Measurements from ENCODE around the gene GIMAP1. TPM values are rescaled to one million over a fixed set of nuclear protein-coding genes. Genes with fewer than 3 reads are reported as not detected.

GIMAP1 gene
- total RNA-seq, 4 donors from 2014 or later: 1.8 to 7.4 (median 3.6) TPM

DNA sequence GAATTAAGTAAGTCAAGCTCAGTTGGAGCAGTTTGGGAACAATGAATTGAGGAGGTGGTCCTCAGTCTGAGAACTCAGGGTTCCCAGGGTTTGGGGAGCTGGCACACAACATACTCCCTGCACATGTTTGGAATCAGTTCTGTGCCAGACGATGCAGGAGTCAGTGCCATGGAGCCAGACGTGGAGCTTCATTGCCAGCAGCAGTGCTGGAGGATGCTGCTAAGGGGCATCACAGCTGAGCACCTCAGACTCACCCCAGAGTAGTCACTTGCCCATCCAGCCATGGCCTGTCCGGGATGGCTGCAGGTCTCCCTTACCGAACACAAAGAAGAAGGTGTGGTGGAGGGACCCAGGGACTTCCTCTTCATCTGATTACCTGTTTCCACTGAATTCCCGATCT lies 28.7 kb downstream of the GIMAP1 start:
- peaks cover 0 to 19% (median 0%) of the 10 kb centered on the region in 3 donors for H3K36me3 ChIP-seq
- no peak for DNase-seq
- H3K4me3 ChIP-seq: peak overlapping the region in 1 of 4 donors; percentile 2
- H3K27me3 ChIP-seq: no peaks in the 10 kb centered on the region
- TF ChIP-seq POLR2A (IDR thresholded peaks at IDR 0.05): no peak
- TF ChIP-seq, protein P1, sequence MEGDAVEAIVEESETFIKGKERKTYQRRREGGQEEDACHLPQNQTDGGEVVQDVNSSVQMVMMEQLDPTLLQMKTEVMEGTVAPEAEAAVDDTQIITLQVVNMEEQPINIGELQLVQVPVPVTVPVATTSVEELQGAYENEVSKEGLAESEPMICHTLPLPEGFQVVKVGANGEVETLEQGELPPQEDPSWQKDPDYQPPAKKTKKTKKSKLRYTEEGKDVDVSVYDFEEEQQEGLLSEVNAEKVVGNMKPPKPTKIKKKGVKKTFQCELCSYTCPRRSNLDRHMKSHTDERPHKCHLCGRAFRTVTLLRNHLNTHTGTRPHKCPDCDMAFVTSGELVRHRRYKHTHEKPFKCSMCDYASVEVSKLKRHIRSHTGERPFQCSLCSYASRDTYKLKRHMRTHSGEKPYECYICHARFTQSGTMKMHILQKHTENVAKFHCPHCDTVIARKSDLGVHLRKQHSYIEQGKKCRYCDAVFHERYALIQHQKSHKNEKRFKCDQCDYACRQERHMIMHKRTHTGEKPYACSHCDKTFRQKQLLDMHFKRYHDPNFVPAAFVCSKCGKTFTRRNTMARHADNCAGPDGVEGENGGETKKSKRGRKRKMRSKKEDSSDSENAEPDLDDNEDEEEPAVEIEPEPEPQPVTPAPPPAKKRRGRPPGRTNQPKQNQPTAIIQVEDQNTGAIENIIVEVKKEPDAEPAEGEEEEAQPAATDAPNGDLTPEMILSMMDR (IDR thresholded peaks at IDR 0.05): no peak
- peak overlapping the region in 1 of 4 donors; percentile 60 for H3K27ac ChIP-seq
- H3K4me1 ChIP-seq: peaks cover 0 to 10% (median 0%) of the 10 kb centered on the region in 4 donors
- no peaks in the 10 kb centered on the region for H3K9me3 ChIP-seq

- Histone ChIP-seq H3K36me3 (peaks cover 0 to 19% (median 0%) of the 10 kb centered on the region in 3 donors), H3K4me1 (peaks cover 0 to 10% (median 0%) of the 10 kb centered on the region in 4 donors), H3K27me3 (no peaks in the 10 kb centered on the region), H3K27ac (peak overlapping the region in 1 of 4 donors; percentile 60), H3K9me3 (no peaks in the 10 kb centered on the region), H3K4me3 (no peak overlapping the region)
- TF ChIP-seq, protein P1 (IDR thresholded peaks at IDR 0.05): no peak
- TF ChIP-seq POLR2A (IDR thresholded peaks at IDR 0.05): no peak
- no peak for DNase-seq
Measured at GRCh38 chr7:150745876-150746275, 29.5 kb downstream of the GIMAP1 start.

GRCh38 chr7:150746921-150747320 lies 30.5 kb downstream of the GIMAP1 start:
- Histone ChIP-seq H3K4me3 (no peak overlapping the region), H3K4me1 (peaks cover 0 to 10% (median 0%) of the 10 kb centered on the region in 4 donors), H3K9me3 (no peaks in the 10 kb centered on the region), H3K36me3 (peaks cover 0 to 12% (median 0%) of the 10 kb centered on the region in 3 donors), H3K27me3 (no peaks in the 10 kb centered on the region), H3K27ac (peak overlapping the region in 2 of 4 donors; percentile 9 to 62)
- TF ChIP-seq, protein P1 (IDR thresholded peaks at IDR 0.05): no peak
- DNase-seq: no peak

DNA sequence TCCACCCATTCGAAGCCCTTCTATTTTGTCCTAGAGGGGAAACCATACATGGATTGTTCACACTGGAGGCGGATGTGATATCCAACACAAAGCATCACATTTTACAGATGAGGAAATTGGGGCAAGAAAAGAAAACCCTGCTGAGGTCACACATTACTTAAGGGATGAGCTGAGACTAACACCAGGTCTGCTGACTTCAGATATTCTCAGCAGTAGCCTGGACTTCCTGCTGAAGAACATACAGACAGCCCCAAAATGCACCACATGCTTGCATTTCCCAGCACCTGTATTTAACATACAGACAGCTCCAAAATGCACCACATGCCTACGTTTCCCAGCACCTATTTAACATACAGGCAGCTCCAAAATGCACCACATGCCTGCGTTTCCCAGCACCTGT lies 32.0 kb downstream of the GIMAP1 start:
- no peak for DNase-seq
- Histone ChIP-seq H3K4me3 (no peak overlapping the region), H3K9me3 (no peaks in the 10 kb centered on the region)

DNA sequence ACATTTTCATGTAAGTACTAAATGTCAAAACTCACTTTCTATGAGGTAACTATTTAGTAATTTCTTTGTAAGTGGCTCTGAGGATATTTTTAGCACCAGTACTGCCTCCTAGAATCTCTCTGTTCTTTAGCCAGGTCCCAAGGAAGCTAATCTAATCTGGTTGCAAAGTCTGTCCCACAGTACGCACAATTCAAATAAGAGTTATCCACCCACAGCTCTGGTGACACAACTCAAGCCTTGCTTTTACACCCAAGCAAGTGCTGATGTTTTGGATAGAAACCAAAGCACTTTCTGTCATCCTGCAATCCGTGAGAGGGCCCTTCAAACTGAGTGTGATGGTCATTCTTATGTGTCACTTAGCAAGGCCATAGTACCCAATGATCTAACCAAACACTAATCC lies 35.3 kb downstream of the GIMAP1 start:
- no peaks in the 10 kb centered on the region for H3K9me3 ChIP-seq
- no peak for TF ChIP-seq POLR2A (IDR thresholded peaks at IDR 0.05)
- TF ChIP-seq, protein P1 (IDR thresholded peaks at IDR 0.05): no peak
- no peaks in the 10 kb centered on the region for H3K36me3 ChIP-seq
- peaks cover 0 to 12% (median 0%) of the 10 kb centered on the region in 4 donors for H3K4me1 ChIP-seq
- H3K4me3 ChIP-seq: no peak overlapping the region
- no peaks in the 10 kb centered on the region for H3K27me3 ChIP-seq
- DNase-seq: no peak
- H3K27ac ChIP-seq: peak overlapping the region in 1 of 4 donors; percentile 1

More for the DNA sequence above, 32.0 kb downstream of the GIMAP1 start:
- Histone ChIP-seq H3K27ac (peak overlapping the region in 2 of 4 donors; percentile 26 to 62), H3K27me3 (no peaks in the 10 kb centered on the region), H3K36me3 (no peaks in the 10 kb centered on the region), H3K4me1 (peaks cover 0 to under 1% (median 0%) of the 10 kb centered on the region in 4 donors)
- TF ChIP-seq, protein P1 (IDR thresholded peaks at IDR 0.05): no peak
- TF ChIP-seq POLR2A (IDR thresholded peaks at IDR 0.05): no peak

DNA sequence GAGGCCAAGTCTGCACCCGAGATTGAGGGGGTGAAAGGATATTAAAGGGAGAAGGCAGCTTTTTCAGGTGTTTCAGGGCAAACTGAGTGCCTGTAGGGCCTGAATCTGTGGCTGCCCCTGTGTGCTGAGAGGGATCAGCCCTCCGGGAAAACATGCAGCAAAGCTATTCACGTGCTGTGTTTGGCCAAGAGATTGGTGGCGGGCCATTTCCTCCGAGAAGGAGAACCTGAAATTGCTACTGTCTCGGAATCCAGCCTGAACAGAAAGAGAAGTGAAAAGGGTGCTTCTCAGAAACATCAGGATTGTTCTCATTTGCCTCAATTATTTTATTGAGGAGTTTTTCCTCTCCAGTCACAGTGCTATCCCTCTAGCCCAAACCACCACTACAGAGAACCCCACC lies 36.8 kb downstream of the GIMAP1 start:
- TF ChIP-seq, protein P1 (IDR thresholded peaks at IDR 0.05): no peak
- no peak for TF ChIP-seq POLR2A (IDR thresholded peaks at IDR 0.05)
- Histone ChIP-seq H3K9me3 (no peaks in the 10 kb centered on the region), H3K4me3 (no peak overlapping the region), H3K4me1 (peaks cover 0 to 12% (median 0%) of the 10 kb centered on the region in 4 donors), H3K36me3 (no peaks in the 10 kb centered on the region), H3K27ac (peak overlapping the region in 2 of 4 donors; percentile 25 to 46), H3K27me3 (no peaks in the 10 kb centered on the region)
- DNase-seq: no peak
